Measurements from ENCODE around the gene ZNF562.

The ZNF562 gene

GRCh38 chr19:9640956-9641355 lies 33.9 kb downstream of the ZNF562 start:
- H3K4me3 ChIP-seq (ENCODE audit: low read depth, low read length), result no peak overlapping the region
- no peak for TF ChIP-seq POLR2A (IDR thresholded peaks at IDR 0.05; ENCODE audit: extremely low read depth, insufficient read length)
- no peak for TF ChIP-seq MAX (IDR thresholded peaks at IDR 0.05; ENCODE audit: low read depth, low read length)
- TF ChIP-seq MYC (IDR thresholded peaks at IDR 0.05; ENCODE audit: low read depth, low read length), result no peak
- no peak for TF ChIP-seq CTCF (IDR thresholded peaks at IDR 0.05; ENCODE audit: low read depth, low read length)
- DNase-seq (ENCODE audit: low read depth), result no peak

- H3K4me3 ChIP-seq (ENCODE audit: low read depth, low read length), result no peak overlapping the region
- no peak for TF ChIP-seq POLR2A (IDR thresholded peaks at IDR 0.05; ENCODE audit: extremely low read depth, insufficient read length)
- no peak for TF ChIP-seq MAX (IDR thresholded peaks at IDR 0.05; ENCODE audit: low read depth, low read length)
- no peak for TF ChIP-seq MYC (IDR thresholded peaks at IDR 0.05; ENCODE audit: low read depth, low read length)
- TF ChIP-seq CTCF (IDR thresholded peaks at IDR 0.05; ENCODE audit: low read depth, low read length), result no peak
- DNase-seq (ENCODE audit: low read depth), result no peak
Measured at GRCh38 chr19:9636018-9636417, 38.9 kb downstream of the ZNF562 start.

- peak; percentile 81 for DNase-seq (ENCODE audit: low read depth)
- TF ChIP-seq MYC (IDR thresholded peaks at IDR 0.05; ENCODE audit: low read depth, low read length) (no peak), POLR2A (IDR thresholded peaks at IDR 0.05; ENCODE audit: extremely low read depth, insufficient read length) (no peak), CTCF (IDR thresholded peaks at IDR 0.05; ENCODE audit: low read depth, low read length) (no peak), MAX (IDR thresholded peaks at IDR 0.05; ENCODE audit: low read depth, low read length) (no peak)
- H3K4me3 ChIP-seq (ENCODE audit: low read depth, low read length), result no peak overlapping the region
Measured at GRCh38 chr19:9627856-9628255, 47.0 kb downstream of the ZNF562 start.

- TF ChIP-seq CTCF (IDR thresholded peaks at IDR 0.05; ENCODE audit: low read depth, low read length) (no peak), POLR2A (IDR thresholded peaks at IDR 0.05; ENCODE audit: extremely low read depth, insufficient read length) (no peak)
- no peak for DNase-seq (ENCODE audit: low read depth)
- H3K4me3 ChIP-seq (ENCODE audit: low read depth, low read length), result peak overlapping the region; percentile 70
Measured at GRCh38 chr19:9622531-9622930, 52.4 kb downstream of the ZNF562 start.

GRCh38 chr19:9621156-9622037 lies 53.5 kb downstream of the ZNF562 start, which contains the start of gene ZNF561:
ZNF561 (minus strand) TSS chr19:9621232; CDS start chr19:9619456, 1,776 bp downstream.
- peak within 1 kb of the TSS; percentile 70 for H3K4me3 ChIP-seq (ENCODE audit: low read depth, low read length)
- peak; percentile 98 for DNase-seq (ENCODE audit: low read depth)
- TF ChIP-seq MAX (IDR thresholded peaks at IDR 0.05; ENCODE audit: low read depth, low read length) (peak; percentile 36), MYC (IDR thresholded peaks at IDR 0.05; ENCODE audit: low read depth, low read length) (peak; percentile 65), CTCF (IDR thresholded peaks at IDR 0.05; ENCODE audit: low read depth, low read length) (no peak), POLR2A (IDR thresholded peaks at IDR 0.05; ENCODE audit: extremely low read depth, insufficient read length) (peak; percentile 76)

All from NB4 (cell line).